GM18519 (cell line): ENCODE measurements around the gene KCNJ3.
"Not testable (repeated sequence)": the region's sequence is repeated elsewhere in the genome, so short reads cannot be mapped to it uniquely, and the experiment has no call there.

ENCODE experiments used
- ATAC-seq: cut with Tn5 transposase; IDR thresholded peaks from one replicate; pipeline ENCODE4 v1.9.1; 2021; ENCODE audit warnings: mild to moderate bottlenecking, moderate library complexity; ENCODE audit not compliant: unreplicated experiment, low FRiP score

KCNJ3 gene

DNA sequence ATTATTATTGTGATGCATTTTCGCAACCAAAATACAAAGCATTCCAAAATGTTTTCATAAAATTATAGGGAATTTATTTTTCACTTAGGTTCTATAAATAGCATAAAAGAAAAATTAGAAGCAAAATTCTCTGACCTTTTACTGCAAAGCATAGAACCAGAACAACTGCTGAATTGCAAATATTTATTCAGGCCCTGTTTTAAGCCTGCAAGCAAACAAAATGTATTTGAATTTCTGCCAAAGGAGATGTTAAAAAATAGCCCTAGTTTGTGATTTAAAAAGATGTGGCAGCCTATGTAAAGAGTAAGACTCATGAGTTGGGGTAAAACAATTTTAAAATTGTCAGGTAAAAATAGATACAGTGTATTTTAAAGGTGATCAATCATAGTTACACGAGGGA, 138.1 kb downstream of the KCNJ3 start:
- ATAC-seq = no peak

DNA sequence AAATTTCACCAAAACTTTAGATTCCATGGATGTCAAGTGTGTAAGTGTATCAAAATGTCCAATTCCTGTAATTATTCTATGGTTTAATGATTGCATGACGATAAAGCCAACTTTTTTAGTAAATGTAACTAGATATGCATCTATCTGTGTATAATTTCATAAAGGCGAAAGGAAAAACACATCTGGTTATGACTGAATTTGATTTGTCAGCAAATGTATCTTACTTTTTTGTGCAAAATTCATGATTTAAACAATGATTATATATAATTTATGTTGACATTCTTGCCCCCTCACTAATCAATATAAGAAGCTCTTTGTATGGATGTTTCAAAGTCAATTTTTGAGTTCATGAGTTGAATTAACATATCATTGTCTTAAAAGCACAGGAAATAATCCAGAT, 138.5 kb downstream of the KCNJ3 start:
- ATAC-seq = no peak

DNA sequence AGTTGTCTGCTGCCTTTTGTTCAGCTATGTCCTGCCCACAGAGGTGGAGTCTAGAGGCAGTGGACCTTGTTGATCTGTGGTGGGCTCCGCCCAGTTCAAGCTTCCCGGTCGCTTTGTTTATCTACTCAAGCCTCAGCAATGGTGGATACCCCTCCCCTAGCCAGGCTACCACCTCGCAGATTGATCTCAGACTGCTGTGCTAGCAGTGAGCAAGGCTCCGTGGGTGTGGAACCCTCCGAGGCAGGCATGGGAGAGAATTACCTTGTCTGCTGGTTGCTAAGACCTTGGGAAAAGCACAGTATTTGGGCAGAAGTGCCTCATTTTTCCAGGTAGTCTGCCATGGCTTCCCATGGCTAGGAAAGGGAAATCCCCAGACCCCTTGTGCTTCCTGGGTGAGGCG, 146.0 kb downstream of the KCNJ3 start:
- no peak for ATAC-seq

DNA sequence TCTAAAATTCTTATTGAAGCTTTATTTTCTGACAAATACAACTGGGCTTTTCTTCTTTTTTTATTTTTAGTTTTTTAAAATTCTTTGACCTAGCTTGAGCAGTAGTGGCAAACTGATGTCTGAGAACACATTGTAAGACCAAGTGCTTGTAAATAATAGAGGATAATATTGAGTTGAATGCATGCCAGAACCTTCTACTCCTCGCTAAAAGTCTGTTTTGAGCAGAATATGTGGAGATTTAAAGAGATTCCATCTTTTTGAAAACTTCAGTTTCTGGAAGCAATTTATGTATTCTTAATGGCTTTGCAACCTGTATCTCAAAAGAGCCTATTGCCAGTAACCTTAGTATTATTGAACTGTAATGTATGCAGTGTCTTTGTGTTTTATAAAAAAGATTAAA, 148.3 kb downstream of the KCNJ3 start:
- no peak for ATAC-seq

DNA sequence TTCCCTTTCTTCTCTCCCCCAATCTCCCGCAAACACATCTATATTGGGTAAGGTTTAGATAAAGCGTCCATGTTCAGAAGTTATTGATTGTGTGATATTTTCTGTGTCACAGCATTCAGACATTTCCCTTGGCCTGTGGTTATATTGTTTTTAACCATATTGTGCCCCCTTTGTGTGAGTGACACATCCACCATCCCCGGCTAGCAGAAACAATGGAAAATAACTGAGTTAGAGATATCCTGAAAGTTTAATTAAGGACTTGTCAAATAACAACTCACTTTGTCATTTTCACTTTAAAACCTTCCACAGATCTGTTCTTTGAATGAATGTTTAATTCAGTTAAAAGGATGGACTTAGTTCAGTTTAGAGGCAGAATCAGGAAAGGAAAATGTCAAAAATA, 151.0 kb downstream of the KCNJ3 start:
- no peak for ATAC-seq

DNA sequence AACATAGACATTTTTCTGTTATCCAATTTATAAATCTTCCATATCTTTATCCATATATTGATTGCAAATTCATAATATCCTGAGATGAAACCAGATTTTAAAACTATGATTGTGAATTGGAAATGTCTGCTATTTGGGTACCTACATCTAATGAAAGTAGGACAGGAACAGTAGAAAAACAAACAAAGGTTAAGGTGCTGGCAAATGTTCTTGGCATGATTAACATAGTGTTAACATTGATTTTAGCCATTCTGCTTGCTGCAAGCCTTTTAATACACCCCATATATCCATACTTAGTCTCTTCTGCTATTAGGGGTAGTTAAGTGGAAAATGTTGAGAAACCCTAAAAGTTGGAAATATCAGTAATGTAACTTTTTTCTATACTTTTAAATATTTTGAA, 152.0 kb downstream of the KCNJ3 start:
- ATAC-seq = no peak

DNA sequence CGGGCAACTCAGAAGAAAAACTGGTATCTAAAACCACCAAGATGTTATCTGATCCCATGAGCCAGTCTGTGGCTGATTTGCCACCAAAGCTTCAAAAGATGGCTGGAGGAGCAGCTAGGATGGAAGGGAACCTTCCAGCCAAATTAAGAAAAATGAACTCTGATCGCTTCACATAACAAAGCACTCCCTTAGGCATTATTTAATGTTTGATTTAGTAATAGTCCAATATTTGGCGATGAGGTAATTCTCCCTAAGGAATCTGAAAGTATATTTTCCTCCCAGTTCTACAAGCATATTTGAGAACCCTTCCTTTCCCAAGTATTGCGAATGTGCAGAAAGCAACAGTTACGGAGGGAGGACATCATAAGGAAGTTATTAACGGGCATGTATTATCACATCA, 156.6 kb downstream of the KCNJ3 start:
- no peak for ATAC-seq

DNA sequence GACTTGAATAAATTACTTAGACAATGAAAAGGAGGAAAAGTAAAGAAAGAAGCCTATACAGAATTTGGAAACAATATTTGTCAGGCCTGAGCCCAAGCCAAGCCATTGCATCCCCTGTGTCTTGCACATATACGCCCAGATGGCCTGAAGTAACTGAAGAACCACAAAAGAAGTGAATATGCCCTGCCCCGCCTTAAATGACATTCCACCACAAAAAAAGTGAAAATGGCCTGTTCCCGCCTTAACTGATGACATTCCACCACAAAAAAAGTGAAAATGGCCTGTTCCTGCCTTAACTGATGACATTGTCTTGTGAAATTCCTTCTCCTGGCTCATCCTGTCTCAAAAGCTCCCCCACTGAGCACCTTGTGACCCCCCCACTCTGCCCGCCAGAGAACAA, 168.7 kb downstream of the KCNJ3 start:
- ATAC-seq = not testable (repeated sequence)

DNA sequence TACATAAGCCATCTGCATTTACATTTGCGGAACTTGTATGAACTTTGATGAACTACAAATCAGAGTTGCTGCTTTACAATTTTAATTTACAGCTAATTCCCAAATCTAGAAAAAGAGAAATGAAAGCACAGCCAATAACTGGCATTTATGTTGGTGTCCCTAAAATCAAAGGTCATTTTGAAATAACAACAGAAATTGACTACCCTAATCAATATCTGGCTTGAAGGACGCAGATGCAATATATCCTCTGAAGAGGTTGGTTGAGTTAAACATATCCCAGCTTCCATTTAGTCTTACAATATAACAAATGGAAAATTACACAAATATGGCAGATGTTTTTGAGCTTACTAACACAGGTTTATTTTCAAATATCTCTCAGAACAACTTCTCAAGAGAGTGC, 177.5 kb downstream of the KCNJ3 start:
- ATAC-seq = no peak

DNA sequence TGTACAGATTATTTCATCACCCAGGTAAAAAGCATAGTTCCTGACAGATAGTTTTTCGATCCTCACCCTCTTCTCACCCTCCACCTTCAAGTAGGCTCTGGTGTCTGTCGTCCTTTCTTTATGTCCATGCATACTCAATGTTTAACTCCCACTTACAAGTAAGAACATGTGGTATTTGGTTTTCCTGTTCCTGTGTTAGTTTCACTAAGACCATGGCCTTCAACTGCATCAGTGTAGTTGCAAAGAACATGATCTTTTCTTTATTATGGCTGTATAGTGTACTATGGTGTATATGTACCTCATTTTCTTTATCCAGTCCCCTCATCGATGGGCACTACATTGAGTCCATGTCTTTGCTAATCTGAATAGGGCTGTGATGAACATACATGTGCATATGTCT, 184.2 kb downstream of the KCNJ3 start:
- no peak for ATAC-seq

DNA sequence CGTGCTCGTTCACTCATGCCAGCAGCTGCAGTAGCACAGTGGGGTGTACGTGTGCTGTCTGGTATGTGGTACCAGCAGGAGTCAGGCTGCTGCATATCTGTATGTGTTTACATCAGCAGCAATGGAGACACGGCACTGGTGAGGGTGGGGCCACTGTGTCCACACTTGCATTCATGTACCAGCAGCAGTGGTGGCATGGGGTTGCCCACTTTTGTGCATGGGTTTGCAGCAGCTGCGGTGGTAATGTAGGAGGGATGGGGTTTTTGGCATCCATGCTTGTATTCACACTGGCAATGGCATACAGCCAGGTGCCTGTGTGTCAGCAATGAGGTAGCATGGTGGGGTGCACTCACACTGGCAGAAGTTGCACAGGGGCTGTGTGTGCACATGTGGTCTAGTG, 187.8 kb downstream of the KCNJ3 start:
- no peak for ATAC-seq

DNA sequence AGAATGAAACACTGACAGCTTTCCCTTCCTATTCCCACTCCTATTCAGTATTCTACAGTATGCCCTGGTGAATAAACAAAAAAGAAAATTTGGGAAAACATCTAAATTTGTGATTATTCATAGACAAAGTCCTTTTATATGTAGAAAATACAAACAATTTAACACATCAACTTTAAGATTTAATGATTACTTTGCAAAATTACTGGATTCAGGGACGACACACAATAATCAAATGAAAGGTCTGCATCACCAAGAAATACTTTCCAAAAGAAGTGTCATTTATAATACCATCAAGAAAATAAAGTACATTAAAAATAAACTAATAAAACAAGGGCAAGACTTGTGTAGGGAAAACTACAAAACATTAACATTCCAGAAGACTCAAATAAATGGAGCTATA, 199.8 kb downstream of the KCNJ3 start:
- ATAC-seq = no peak

DNA sequence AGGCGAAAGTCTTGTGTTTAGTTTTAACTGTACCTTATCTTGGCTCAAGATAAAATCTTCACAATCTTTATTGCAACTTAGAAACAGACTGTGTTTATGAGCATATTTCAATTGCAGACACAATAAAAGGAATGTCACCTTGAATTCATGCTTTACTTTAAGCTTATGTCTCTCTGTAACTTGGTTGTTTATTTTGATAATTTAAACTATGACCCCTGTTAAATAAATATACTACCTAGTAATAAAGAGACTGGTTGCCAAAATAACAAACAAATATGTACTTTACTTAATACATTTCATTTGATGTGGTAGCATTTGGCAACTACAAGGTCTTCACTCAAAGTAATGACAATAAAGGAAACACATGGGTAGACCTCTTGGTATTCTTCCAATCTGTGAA, 202.6 kb downstream of the KCNJ3 start:
- ATAC-seq = no peak
